ENCODE measurements around the gene ATXN1.

ATXN1 gene

DNA sequence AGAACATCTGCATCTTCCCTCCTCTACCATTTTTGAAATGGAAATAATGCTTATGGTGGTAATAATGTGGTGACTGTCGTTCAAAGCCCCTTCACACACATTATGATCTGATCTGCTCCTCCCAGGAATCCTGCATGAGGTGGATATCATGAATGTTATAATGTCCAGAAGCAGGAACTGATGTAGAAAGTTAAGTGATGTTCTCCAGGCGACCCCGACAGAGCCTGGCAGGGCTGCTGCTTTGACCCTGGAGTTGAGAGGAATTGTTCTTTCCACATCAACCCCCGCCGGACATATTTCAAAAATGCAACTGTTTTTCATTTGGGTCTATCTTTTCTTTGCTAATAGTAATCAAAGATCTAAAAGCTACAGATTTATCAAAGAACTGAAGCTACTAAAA, 391.3 kb downstream of the ATXN1 start:
- TF ChIP-seq, protein P1, sequence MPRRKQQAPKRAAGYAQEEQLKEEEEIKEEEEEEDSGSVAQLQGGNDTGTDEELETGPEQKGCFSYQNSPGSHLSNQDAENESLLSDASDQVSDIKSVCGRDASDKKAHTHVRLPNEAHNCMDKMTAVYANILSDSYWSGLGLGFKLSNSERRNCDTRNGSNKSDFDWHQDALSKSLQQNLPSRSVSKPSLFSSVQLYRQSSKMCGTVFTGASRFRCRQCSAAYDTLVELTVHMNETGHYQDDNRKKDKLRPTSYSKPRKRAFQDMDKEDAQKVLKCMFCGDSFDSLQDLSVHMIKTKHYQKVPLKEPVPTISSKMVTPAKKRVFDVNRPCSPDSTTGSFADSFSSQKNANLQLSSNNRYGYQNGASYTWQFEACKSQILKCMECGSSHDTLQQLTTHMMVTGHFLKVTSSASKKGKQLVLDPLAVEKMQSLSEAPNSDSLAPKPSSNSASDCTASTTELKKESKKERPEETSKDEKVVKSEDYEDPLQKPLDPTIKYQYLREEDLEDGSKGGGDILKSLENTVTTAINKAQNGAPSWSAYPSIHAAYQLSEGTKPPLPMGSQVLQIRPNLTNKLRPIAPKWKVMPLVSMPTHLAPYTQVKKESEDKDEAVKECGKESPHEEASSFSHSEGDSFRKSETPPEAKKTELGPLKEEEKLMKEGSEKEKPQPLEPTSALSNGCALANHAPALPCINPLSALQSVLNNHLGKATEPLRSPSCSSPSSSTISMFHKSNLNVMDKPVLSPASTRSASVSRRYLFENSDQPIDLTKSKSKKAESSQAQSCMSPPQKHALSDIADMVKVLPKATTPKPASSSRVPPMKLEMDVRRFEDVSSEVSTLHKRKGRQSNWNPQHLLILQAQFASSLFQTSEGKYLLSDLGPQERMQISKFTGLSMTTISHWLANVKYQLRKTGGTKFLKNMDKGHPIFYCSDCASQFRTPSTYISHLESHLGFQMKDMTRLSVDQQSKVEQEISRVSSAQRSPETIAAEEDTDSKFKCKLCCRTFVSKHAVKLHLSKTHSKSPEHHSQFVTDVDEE (CRISPR knock-in tag; IDR thresholded peaks at IDR 0.05), result peak; percentile 60; the same call in 1 of the 2 replicates
- TF ChIP-seq ZFP30 (CRISPR knock-in tag; IDR thresholded peaks at IDR 0.05) (no peak), TCF4 (CRISPR knock-in tag; IDR thresholded peaks at IDR 0.05; ENCODE audit: borderline replicate concordance) (peak; percentile 67; the same call in 1 of the 2 replicates)
- ATAC-seq, result peak; percentile 38; the same call in 1 of the 3 replicates

- no peak for ATAC-seq
- TF ChIP-seq, protein P1 (CRISPR knock-in tag; IDR thresholded peaks at IDR 0.05), result no peak
- TF ChIP-seq GLIS3 (CRISPR knock-in tag; IDR thresholded peaks at IDR 0.05) (no peak), OSR1 (CRISPR knock-in tag; IDR thresholded peaks at IDR 0.05) (no peak), ZNF8 (CRISPR knock-in tag; IDR thresholded peaks at IDR 0.05) (no peak), ZNF70 (CRISPR knock-in tag; IDR thresholded peaks at IDR 0.05) (no peak), SNAI2 (CRISPR knock-in tag; IDR thresholded peaks at IDR 0.05) (no peak), RARB (CRISPR knock-in tag; IDR thresholded peaks at IDR 0.05) (no peak), TOX (CRISPR knock-in tag; IDR thresholded peaks at IDR 0.05; ENCODE audit: borderline replicate concordance) (no peak), ZFP30 (CRISPR knock-in tag; IDR thresholded peaks at IDR 0.05) (no peak)
- TF ChIP-seq, protein P2, sequence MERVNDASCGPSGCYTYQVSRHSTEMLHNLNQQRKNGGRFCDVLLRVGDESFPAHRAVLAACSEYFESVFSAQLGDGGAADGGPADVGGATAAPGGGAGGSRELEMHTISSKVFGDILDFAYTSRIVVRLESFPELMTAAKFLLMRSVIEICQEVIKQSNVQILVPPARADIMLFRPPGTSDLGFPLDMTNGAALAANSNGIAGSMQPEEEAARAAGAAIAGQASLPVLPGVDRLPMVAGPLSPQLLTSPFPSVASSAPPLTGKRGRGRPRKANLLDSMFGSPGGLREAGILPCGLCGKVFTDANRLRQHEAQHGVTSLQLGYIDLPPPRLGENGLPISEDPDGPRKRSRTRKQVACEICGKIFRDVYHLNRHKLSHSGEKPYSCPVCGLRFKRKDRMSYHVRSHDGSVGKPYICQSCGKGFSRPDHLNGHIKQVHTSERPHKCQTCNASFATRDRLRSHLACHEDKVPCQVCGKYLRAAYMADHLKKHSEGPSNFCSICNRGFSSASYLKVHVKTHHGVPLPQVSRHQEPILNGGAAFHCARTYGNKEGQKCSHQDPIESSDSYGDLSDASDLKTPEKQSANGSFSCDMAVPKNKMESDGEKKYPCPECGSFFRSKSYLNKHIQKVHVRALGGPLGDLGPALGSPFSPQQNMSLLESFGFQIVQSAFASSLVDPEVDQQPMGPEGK (CRISPR knock-in tag; IDR thresholded peaks at IDR 0.05; ENCODE audit: borderline replicate concordance), result no peak
Measured at GRCh38 chr6:16369140-16369745, 392.0 kb downstream of the ATXN1 start.

GRCh38 chr6:16367571-16367970, 393.7 kb downstream of the ATXN1 start:
- no peak for TF ChIP-seq ZC3H10 (CRISPR knock-in tag; IDR thresholded peaks at IDR 0.05)
- TF ChIP-seq, protein P3, sequence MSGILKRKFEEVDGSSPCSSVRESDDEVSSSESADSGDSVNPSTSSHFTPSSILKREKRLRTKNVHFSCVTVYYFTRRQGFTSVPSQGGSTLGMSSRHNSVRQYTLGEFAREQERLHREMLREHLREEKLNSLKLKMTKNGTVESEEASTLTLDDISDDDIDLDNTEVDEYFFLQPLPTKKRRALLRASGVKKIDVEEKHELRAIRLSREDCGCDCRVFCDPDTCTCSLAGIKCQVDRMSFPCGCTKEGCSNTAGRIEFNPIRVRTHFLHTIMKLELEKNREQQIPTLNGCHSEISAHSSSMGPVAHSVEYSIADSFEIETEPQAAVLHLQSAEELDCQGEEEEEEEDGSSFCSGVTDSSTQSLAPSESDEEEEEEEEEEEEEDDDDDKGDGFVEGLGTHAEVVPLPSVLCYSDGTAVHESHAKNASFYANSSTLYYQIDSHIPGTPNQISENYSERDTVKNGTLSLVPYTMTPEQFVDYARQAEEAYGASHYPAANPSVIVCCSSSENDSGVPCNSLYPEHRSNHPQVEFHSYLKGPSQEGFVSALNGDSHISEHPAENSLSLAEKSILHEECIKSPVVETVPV (CRISPR knock-in tag; IDR thresholded peaks at IDR 0.05), result no peak
- TF ChIP-seq ARNTL (CRISPR knock-in tag; IDR thresholded peaks at IDR 0.05; ENCODE audit: borderline replicate concordance, low read depth), result no peak
- no peak for TF ChIP-seq CSDC2 (CRISPR knock-in tag; IDR thresholded peaks at IDR 0.05)
- no peak for TF ChIP-seq CREB5 (CRISPR knock-in tag; IDR thresholded peaks at IDR 0.05; ENCODE audit: low read depth)
- TF ChIP-seq BACH2 (CRISPR knock-in tag; IDR thresholded peaks at IDR 0.05; ENCODE audit: borderline replicate concordance), result no peak
- TF ChIP-seq, protein P1 (CRISPR knock-in tag; IDR thresholded peaks at IDR 0.05), result no peak
- TF ChIP-seq GLIS3 (CRISPR knock-in tag; IDR thresholded peaks at IDR 0.05), result no peak
- TF ChIP-seq ZFP3 (CRISPR knock-in tag; IDR thresholded peaks at IDR 0.05), result no peak
- TF ChIP-seq RARB (CRISPR knock-in tag; IDR thresholded peaks at IDR 0.05), result no peak
- no peak for TF ChIP-seq ISL1 (CRISPR knock-in tag; IDR thresholded peaks at IDR 0.05)
- ATAC-seq, result no peak
